HFFc6 (cell line): ENCODE measurements around the gene TYMS. TPM values are rescaled to one million over a fixed set of nuclear protein-coding genes. Genes with fewer than 3 reads are reported as not detected.

Experiments
- DNase-seq: peaks from one replicate; pipeline ENCODE4 v3.0.0-alpha.2; 2018
- H3K27ac Mint-ChIP-seq: 2 replicates; pipeline ENCODE4 v1.8.0; 2020; ENCODE audit warnings: mild to moderate bottlenecking, mixed read lengths
- H3K27me3 Mint-ChIP-seq: 2 replicates; pipeline ENCODE4 v1.8.0; 2021; ENCODE audit warnings: mild to moderate bottlenecking, moderate library complexity, mixed read lengths; ENCODE audit not compliant: insufficient read depth
- H3K36me3 Mint-ChIP-seq: 2 replicates; pipeline ENCODE4 v1.8.0; 2021; ENCODE audit warnings: low read depth, mixed read lengths
- H3K4me1 Mint-ChIP-seq: 2 replicates; pipeline ENCODE4 v1.8.0; 2020; ENCODE audit warnings: low read depth, mixed read lengths
- H3K4me3 Mint-ChIP-seq: 2 replicates; pipeline ENCODE4 v1.8.0; 2020; ENCODE audit warnings: mild to moderate bottlenecking, moderate library complexity, mixed read lengths
- H3K9me3 Mint-ChIP-seq: 2 replicates; pipeline ENCODE4 v1.8.0; 2020; ENCODE audit warnings: mild to moderate bottlenecking, mixed read lengths
- CTCF ChIP-seq: fragments of 200-600 bp; sonication (generic); IDR thresholded peaks from 2 replicates; pipeline ENCODE4 v1.5.0; 2021; ENCODE audit warnings: antibody characterized with exemption, mild to moderate bottlenecking
- total RNA-seq, 6 experiments: library from RNA; stranded (reverse); fragmentation: NEBNext Ultra II Directional; extraction: Animal tissue kit (Norgen Biotek cat#: 25700); gene quantifications; 2 replicates in 1 of 6; 3 replicates in 5 of 6; pipeline ENCODE4 v1.2.3, GENCODE V29; 2021

TYMS gene
- total RNA-seq, 6 experiments from 2014 or later: 88.6 to 179 (median 153) TPM

GRCh38 chr18:666177-666576 lies 8.7 kb downstream of the TYMS start:
- H3K4me3 Mint-ChIP-seq: no peak overlapping the region
- no peaks in the 10 kb centered on the region for H3K27me3 Mint-ChIP-seq
- H3K4me1 Mint-ChIP-seq: no peaks in the 10 kb centered on the region
- TF ChIP-seq CTCF: peak; percentile 58
- peaks cover 10% of the 10 kb centered on the region for H3K9me3 Mint-ChIP-seq
- no peak overlapping the region for H3K27ac Mint-ChIP-seq
- H3K36me3 Mint-ChIP-seq: peaks cover 43% of the 10 kb centered on the region
- no peak for DNase-seq

- no peak for TF ChIP-seq CTCF
- H3K9me3 Mint-ChIP-seq: peaks cover 5% of the 10 kb centered on the region; the same call in 1 of the 2 replicates
- H3K27ac Mint-ChIP-seq: no peak overlapping the region
- H3K36me3 Mint-ChIP-seq: peaks cover 43% of the 10 kb centered on the region
- DNase-seq: no peak
- no peaks in the 10 kb centered on the region for H3K27me3 Mint-ChIP-seq
- H3K4me3 Mint-ChIP-seq: no peak overlapping the region
- no peaks in the 10 kb centered on the region for H3K4me1 Mint-ChIP-seq
These were observed 9.2 kb downstream of the TYMS start for GRCh38 chr18:666628-667027.

- Mint-ChIP-seq H3K36me3 (peaks cover 40% of the 10 kb centered on the region), H3K27ac (no peak overlapping the region), H3K4me3 (no peak overlapping the region), H3K27me3 (no peaks in the 10 kb centered on the region), H3K4me1 (no peaks in the 10 kb centered on the region), H3K9me3 (no peaks in the 10 kb centered on the region)
- no peak for DNase-seq
- TF ChIP-seq CTCF: no peak
These were observed 10.8 kb downstream of the TYMS start for GRCh38 chr18:668260-668659.

GRCh38 chr18:669077-669476 lies 11.6 kb downstream of the TYMS start:
- no peaks in the 10 kb centered on the region for H3K9me3 Mint-ChIP-seq
- no peak overlapping the region for H3K27ac Mint-ChIP-seq
- no peaks in the 10 kb centered on the region for H3K27me3 Mint-ChIP-seq
- no peak for DNase-seq
- no peak overlapping the region for H3K4me3 Mint-ChIP-seq
- peaks cover 40% of the 10 kb centered on the region for H3K36me3 Mint-ChIP-seq
- no peak for TF ChIP-seq CTCF
- no peaks in the 10 kb centered on the region for H3K4me1 Mint-ChIP-seq

GRCh38 chr18:670522-670921 lies 13.1 kb downstream of the TYMS start:
- H3K27ac Mint-ChIP-seq: no peak overlapping the region
- DNase-seq: no peak
- no peak for TF ChIP-seq CTCF
- H3K4me1 Mint-ChIP-seq: no peaks in the 10 kb centered on the region
- peaks cover 2% of the 10 kb centered on the region; the same call in 1 of the 2 replicates for H3K27me3 Mint-ChIP-seq
- H3K4me3 Mint-ChIP-seq: no peak overlapping the region
- H3K9me3 Mint-ChIP-seq: no peaks in the 10 kb centered on the region
- H3K36me3 Mint-ChIP-seq: peaks cover 40% of the 10 kb centered on the region

GRCh38 chr18:671405-671804 lies 14.0 kb downstream of the TYMS start:
- no peaks in the 10 kb centered on the region for H3K4me1 Mint-ChIP-seq
- H3K36me3 Mint-ChIP-seq: peaks cover 34% of the 10 kb centered on the region
- H3K4me3 Mint-ChIP-seq: no peak overlapping the region
- H3K9me3 Mint-ChIP-seq: no peaks in the 10 kb centered on the region
- peaks cover 3% of the 10 kb centered on the region for H3K27me3 Mint-ChIP-seq
- no peak for DNase-seq
- TF ChIP-seq CTCF: no peak
- H3K27ac Mint-ChIP-seq: no peak overlapping the region
